Heart left ventricle (tissue), 16 donors: ENCODE measurements around the gene GPI. TPM values are rescaled to one million over a fixed set of nuclear protein-coding genes. Genes with fewer than 3 reads are reported as not detected.
A peak's percentile ranks its signal among the peaks of the same experiment; 100 is the strongest.
"Not testable (repeated sequence)": the region's sequence is repeated elsewhere in the genome, so short reads cannot be mapped to it uniquely, and the experiment has no call there.

Source experiments
- ATAC-seq, 4 donors: fragments of 200-7000 bp; cut with Tn5 transposase; one replicate each; pipeline ENCODE4 v1.9.1; 2020 to 2022; ENCODE audit warnings: moderate library complexity in 4 of 4, mild to moderate bottlenecking in 3 of 4, moderate number of reproducible peaks in 1 of 4
- DNase-seq, 5 donors: peaks; one replicate each; pipeline ENCODE4 v3.0.0-alpha.2; 2020
- H3K27ac ChIP-seq, 12 donors: fragments of 200-600 bp; sonication (generic) in 4 of 12; one replicate each; pipeline versions ENCODE4 v1.5.0 to v1.8.0; 2016 to 2022; ENCODE audit warnings: mild to moderate bottlenecking in 2 of 12
- H3K27me3 ChIP-seq, 9 donors: fragments of 200-600 bp; sonication (generic) in 2 of 9; one replicate each; pipeline versions ENCODE4 v1.5.1 to v1.8.0; 2016 to 2022; ENCODE audit warnings: mild to moderate bottlenecking in 3 of 9
- H3K36me3 ChIP-seq, 9 donors: fragments of 200-600 bp; sonication (generic) in 2 of 9; one replicate each; pipeline versions ENCODE4 v1.5.0 to v1.8.0; 2018 to 2022; ENCODE audit warnings: mild to moderate bottlenecking in 2 of 9
- H3K4me1 ChIP-seq, 12 donors: fragments of 200-600 bp; sonication (generic) in 4 of 12; one replicate each; pipeline versions ENCODE4 v1.5.0 to v1.8.0; 2016 to 2022; ENCODE audit warnings: mild to moderate bottlenecking in 3 of 12
- H3K4me3 ChIP-seq, 12 donors: fragments of 200-600 bp; sonication (generic) in 4 of 12; one replicate each; pipeline versions ENCODE4 v1.5.0 to v1.8.0; 2017 to 2022; ENCODE audit warnings: mild to moderate bottlenecking in 9 of 12, moderate library complexity in 4 of 12
- H3K9me3 ChIP-seq, 12 donors: fragments of 200-600 bp; sonication (generic) in 4 of 12; one replicate each; pipeline versions ENCODE4 v1.5.0 to v1.8.0; 2016 to 2022; ENCODE audit warnings: mild to moderate bottlenecking in 1 of 12
- CTCF ChIP-seq, 12 donors: fragments of 200-600 bp; sonication (generic) in 4 of 12; IDR thresholded peaks; one replicate each; pipeline versions ENCODE4 v1.5.0 to v1.8.0; 2018 to 2022; ENCODE audit warnings: antibody characterized with exemption in 12 of 12, mild to moderate bottlenecking in 5 of 12
- POLR2A ChIP-seq, 2 donors: fragments of 450-650 bp; IDR thresholded peaks; one replicate each; pipeline ENCODE4 v1.6.1; 2017; ENCODE audit warnings: antibody characterized with exemption in 2 of 2, mild to moderate bottlenecking in 2 of 2, moderate library complexity in 2 of 2
- WGBS, 4 donors: extraction: QIAGEN DNeasy Blood & Tissue Kit in 2 of 4; methylation state at CpG; one replicate each; pipeline versions ENCODE4 v1.1.5 to v1.1.7; 2013 to 2018; 5-methylcytosine and 5-hydroxymethylcytosine counted together
- intact Hi-C, 10 donors: fragments of 100-400 bp; cut with DNase I; formaldehyde crosslinking; loops; one replicate each; pipeline versions ENCODE4 v1.11.1 to v1.14.2; 2022
- polyA plus RNA-seq, 2 donors: library from polyadenylated mRNA; stranded (reverse); fragments of 200-250 nt; gene quantifications; one replicate each; pipeline ENCODE4 v1.2.3, GENCODE V29; 2013
- total RNA-seq, 9 donors: library from RNA; depleted of rRNA in 2 of 9; stranded (reverse); fragments of >200 nt in 2 of 9; fragmentation: NEBNext Ultra II Directional in 3 of 9; extraction: Animal tissue kit (Norgen Biotek cat#: 25700) in 3 of 9; gene quantifications; one replicate each; pipeline versions ENCODE4 v1.1.0 to v1.2.4, GENCODE V29; 2016 to 2023
- donor health status: ischemic (EF 13 %, LVEDD 7.1; RV severe dilation, severe dysfunction).
- donor health status: healthy with polysubstance abuse.
- donor health status: DM: no; HTN: yes; CAD: no.
- donor health status: DM: no; HTN: no; CAD: no.
- donor health status: ischemic (EF 25% LVEDD 6.9; RV normal size, moderate dysfunction).
- donor health status: ischemic (EF 25% LVEDD 5.7; RV mildly dilated, moderate dysfunction).
- donor health status: healthy.
- donor health status: DM: yes; HTN: yes; CAD: no.
- donor health status: ischemic (EF 35%, LVEDD 5.7; RV mildly dilated, moderate dysfunction).
- donor health status: nonischemic (EF 11% LVEDD 7.7; RV severe dilation, severe dysfunction).
- donor health status: DM: yes; HTN: yes; CAD: no.
- donor health status: PGD.
- donor health status: ischemic (EF 29% LVEDD 5.4; RV normal size, mild dysfunction).
- donor health status: nonischemic (EF 23%, LVEDD 6.1; RV moderate dilation, normal function).

GPI gene
- total and polyA plus RNA-seq, 11 donors = 233 to 764 (median 513) TPM

- ATAC-seq = no peak
- intact Hi-C loops = no loop called here
- no peak for TF ChIP-seq POLR2A (IDR thresholded peaks at IDR 0.05)
- no peak for TF ChIP-seq CTCF (IDR thresholded peaks at IDR 0.05)
- peak overlapping the region in 9 of 12 donors; percentile 85 to 99 (median 94) for H3K4me3 ChIP-seq
- DNase-seq = no peak
- no peaks in the 10 kb centered on the region for H3K27me3 ChIP-seq
- no peaks in the 10 kb centered on the region for H3K9me3 ChIP-seq
- peak overlapping the region in 6 of 12 donors; percentile 1 to 97 (median 62) for H3K27ac ChIP-seq
- peaks cover 0 to 57% (median 51%) of the 10 kb centered on the region in 9 donors for H3K36me3 ChIP-seq
- 71 to 87% (median 75%) methylated on average over 7 to 10 of the region's 10 CpGs for WGBS, 4 donors
- peaks cover 14 to 62% (median 36%) of the 10 kb centered on the region in 12 donors for H3K4me1 ChIP-seq
Measured at GRCh38 chr19:34366738-34367623, 2.0 kb downstream of the GPI start.

GRCh38 chr19:34367624-34367957, 2.6 kb downstream of the GPI start:
- WGBS, 4 donors = 60 to 78% (median 65%) methylated on average over 4 to 8 of the region's 8 CpGs

GRCh38 chr19:34368338-34368737, 3.3 kb downstream of the GPI start:
- WGBS, 4 donors = 46 to 71% (median 47%) methylated on average over 3 to 10 of the region's 10 CpGs
- intact Hi-C loops = no loop called here

More at GRCh38 chr19:34367624-34367957, 2.6 kb downstream of the GPI start:
- Histone ChIP-seq H3K4me1 (peaks cover 14 to 62% (median 36%) of the 10 kb centered on the region in 12 donors), H3K36me3 (peaks cover 0 to 62% (median 57%) of the 10 kb centered on the region in 9 donors), H3K27me3 (no peaks in the 10 kb centered on the region), H3K27ac (peak overlapping the region in 4 of 12 donors; percentile 1 to 94 (median 62)), H3K4me3 (peak overlapping the region in 3 of 12 donors; percentile 3 to 5 (median 4)), H3K9me3 (no peaks in the 10 kb centered on the region)
- intact Hi-C loops = no loop called here
- ATAC-seq = no peak
- DNase-seq = no peak
- TF ChIP-seq CTCF (IDR thresholded peaks at IDR 0.05) = no peak
- no peak for TF ChIP-seq POLR2A (IDR thresholded peaks at IDR 0.05)

GRCh38 chr19:34369166-34369565, 4.2 kb downstream of the GPI start:
- H3K27ac ChIP-seq, DNase-seq, intact Hi-C loops, ATAC-seq, H3K27me3 ChIP-seq, H3K4me3 ChIP-seq, H3K9me3 ChIP-seq: not testable (repeated sequence)
- Histone ChIP-seq H3K4me1 (peaks cover 14 to 62% (median 36%) of the 10 kb centered on the region in 12 donors), H3K36me3 (peaks cover 0 to 76% (median 67%) of the 10 kb centered on the region in 9 donors)
- 83 to 88% (median 84%) methylated on average over 10 of the region's 10 CpGs for WGBS, 4 donors

More at GRCh38 chr19:34368338-34368737, 3.3 kb downstream of the GPI start:
- Histone ChIP-seq H3K27me3 (no peaks in the 10 kb centered on the region), H3K4me1 (peaks cover 14 to 62% (median 36%) of the 10 kb centered on the region in 12 donors), H3K36me3 (peaks cover 0 to 67% (median 62%) of the 10 kb centered on the region in 9 donors), H3K27ac (peak overlapping the region in 2 of 12 donors; percentile 4 to 33), H3K9me3 (no peaks in the 10 kb centered on the region), H3K4me3 (no peak overlapping the region)
- DNase-seq = peak in 1 of 5 donors; percentile 47
- TF ChIP-seq CTCF (IDR thresholded peaks at IDR 0.05) (no peak), POLR2A (IDR thresholded peaks at IDR 0.05) (no peak)
- ATAC-seq = peak in 1 of 4 donors; percentile 22
